ENCODE measurements around the gene MAGEC3.

DNA sequence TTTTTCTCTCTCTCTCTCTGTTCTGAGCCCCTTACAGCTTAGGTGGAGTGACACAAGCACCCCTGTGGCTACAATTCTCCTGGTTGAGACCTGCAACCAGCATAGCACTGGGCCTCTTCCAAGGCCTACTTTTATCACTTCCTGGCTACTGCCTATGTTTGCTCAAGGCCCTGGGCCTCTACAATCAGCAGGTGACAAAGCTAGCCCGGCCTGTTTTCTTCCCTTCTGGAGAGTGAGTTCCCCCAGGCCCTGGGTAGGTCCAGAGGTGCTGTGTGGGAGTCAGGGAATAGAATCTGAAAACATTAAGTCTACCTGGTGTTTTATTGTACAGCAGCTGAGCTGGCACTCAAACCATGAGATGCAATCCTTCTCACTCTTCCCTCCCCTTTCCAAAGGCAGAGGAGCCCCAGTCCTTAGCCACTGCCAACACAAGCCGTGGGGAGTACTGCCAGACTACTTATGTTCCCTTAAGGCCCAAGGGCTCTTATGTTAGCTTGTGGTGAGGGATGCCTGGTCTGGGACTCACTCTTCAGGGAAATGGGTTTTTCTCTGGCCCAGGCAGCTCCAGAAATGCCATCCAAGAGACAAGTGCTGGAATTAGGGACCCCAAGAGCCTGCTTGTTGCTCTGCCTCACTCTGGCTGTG, 23.8 kb upstream of the MAGEC3 start:
- TF ChIP-seq, protein P1, sequence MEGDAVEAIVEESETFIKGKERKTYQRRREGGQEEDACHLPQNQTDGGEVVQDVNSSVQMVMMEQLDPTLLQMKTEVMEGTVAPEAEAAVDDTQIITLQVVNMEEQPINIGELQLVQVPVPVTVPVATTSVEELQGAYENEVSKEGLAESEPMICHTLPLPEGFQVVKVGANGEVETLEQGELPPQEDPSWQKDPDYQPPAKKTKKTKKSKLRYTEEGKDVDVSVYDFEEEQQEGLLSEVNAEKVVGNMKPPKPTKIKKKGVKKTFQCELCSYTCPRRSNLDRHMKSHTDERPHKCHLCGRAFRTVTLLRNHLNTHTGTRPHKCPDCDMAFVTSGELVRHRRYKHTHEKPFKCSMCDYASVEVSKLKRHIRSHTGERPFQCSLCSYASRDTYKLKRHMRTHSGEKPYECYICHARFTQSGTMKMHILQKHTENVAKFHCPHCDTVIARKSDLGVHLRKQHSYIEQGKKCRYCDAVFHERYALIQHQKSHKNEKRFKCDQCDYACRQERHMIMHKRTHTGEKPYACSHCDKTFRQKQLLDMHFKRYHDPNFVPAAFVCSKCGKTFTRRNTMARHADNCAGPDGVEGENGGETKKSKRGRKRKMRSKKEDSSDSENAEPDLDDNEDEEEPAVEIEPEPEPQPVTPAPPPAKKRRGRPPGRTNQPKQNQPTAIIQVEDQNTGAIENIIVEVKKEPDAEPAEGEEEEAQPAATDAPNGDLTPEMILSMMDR (IDR thresholded peaks at IDR 0.05): no peak
- TF ChIP-seq POLR2A (IDR thresholded peaks at IDR 0.05; ENCODE audit: low read depth): no peak
